ENCODE results near the gene CDR2.
A peak's percentile ranks its signal among the peaks of the same experiment; 100 is the strongest.
"Not testable (repeated sequence)": the region's sequence is repeated elsewhere in the genome, so short reads cannot be mapped to it uniquely, and the experiment has no call there.

Gene CDR2

DNA sequence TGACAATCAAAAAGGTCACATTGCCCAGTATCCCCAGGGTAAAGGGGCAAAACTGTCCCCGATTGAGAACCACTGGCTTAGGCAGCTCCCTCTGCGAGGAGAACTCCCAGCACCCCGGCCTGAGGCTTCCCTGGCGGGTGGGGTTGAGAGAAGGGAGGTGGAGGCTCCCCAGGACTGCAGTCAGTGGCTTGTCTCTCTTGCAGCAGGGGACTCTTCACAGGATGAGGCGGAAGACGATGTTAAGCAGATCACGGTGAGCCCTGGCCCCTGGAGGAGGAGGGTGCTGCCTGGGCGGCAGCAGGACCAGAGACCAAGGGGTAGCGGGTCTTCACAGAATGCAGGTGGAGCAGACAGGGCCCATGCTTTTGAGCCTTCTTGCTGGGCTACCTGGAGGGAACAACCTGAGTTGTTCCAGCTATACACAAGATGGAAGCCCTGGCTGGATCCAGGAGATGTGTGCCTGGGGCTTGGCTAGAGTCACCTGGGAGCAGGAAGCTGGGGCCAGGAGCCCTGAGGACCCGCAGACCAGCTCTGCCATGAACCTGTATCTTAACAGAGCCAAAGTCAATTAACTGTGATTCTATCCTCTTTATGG, 60.4 kb downstream of the CDR2 start:
- peak overlapping the region; percentile 61 for H3K27ac ChIP-seq
- no peak for DNase-seq (ENCODE audit: low read depth, low spot score)

DNA sequence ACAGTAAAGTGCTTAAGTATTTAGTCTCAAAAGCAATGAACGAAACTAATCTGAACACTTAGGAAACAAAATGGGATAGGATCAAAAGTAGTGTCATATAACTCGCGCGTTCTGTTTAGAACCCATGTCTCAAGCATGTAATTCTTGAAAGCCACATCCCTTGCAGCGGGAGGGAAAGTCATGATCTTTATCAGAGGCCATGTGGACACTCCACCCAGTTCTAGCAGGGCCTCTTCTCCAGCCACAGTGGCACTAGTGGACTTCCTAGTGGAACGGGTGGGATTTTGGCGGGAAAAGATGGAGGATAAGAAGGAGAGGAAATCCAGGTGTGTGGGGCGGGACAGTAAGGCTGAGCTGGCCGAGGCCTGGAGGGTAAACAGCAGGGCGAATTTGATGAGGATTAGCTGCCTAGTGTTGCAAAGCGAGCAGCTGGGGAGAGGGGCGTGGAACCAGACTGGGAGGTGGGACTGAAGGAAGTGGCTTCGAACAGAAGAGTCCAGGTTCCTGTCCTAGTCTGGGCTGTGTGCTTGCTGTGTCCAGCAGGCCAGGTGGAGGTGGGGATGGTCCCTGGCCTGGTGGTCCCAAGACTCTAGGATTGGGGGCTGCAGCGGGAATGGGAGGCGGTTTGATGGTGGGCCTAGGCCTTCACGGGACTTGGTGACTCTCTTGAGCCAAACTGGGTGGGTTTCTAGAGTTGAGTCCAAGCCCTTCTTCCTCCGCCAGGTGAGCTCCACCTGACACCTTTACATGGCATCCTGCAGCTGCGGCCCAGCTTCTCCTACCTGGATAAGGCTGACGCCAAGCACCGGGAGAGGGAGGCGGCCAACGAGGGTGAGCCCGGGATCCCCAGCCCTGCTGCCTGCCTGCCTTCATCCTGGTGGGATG, 61.3 kb downstream of the CDR2 start:
- DNase-seq (ENCODE audit: low read depth, low spot score): no peak
- H3K27ac ChIP-seq: no peak overlapping the region

DNA sequence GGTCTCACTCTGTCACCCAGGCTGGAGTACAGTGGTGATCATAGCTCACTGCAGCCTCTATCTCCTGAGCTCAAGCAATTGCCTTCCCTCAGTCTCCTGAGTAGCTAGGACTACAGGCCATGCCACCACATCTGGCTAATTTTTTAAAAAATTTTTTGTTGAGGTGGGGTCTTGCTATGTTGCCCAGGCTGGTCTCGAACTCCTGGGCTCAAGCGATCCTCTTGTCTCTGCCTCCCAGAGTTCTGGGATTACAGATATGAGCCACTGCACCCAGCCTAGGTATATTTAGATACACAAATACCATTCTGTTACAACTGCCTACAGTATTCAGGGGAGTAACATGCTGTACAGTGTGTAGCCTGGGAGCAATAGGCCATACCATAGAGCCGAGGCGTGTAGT, 62.9 kb downstream of the CDR2 start:
- DNase-seq (ENCODE audit: low read depth, low spot score): no peak
- no peak overlapping the region for H3K27ac ChIP-seq

DNA sequence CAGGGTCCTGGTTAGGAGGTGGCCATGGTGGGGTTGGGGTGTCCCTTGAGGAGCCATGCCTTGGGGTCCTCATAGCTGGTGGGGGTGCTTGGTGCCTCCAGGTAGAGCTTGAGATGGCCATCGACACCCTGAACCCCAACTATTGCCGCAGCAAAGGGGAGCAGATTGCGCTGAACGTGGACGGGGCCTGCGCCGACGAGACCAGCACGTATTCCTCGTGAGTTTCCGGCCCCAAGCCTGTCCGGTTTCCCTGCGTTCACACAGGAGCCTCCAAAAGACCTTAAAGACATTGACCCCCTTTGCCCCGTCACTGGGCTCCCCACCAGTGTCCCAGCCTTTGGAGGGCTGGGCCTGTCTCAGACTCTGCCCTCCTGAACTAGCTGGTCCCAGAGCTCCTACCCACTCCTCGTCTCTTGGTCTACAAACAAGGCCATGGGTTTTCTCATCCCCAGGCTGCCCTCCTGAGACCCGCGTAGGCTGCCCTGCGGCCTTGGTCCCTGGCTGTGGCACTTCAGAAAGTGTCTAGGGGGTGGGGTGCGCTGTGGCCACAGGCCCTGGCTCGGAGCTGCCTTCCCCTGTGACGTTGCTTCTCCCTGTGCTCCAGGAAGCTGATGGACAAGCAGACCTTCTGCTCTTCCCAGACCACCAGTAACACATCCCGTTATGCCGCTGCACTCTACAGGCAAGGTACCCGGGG, 65.4 kb downstream of the CDR2 start:
- no peak for DNase-seq (ENCODE audit: low read depth, low spot score)
- no peak overlapping the region for H3K27ac ChIP-seq

DNA sequence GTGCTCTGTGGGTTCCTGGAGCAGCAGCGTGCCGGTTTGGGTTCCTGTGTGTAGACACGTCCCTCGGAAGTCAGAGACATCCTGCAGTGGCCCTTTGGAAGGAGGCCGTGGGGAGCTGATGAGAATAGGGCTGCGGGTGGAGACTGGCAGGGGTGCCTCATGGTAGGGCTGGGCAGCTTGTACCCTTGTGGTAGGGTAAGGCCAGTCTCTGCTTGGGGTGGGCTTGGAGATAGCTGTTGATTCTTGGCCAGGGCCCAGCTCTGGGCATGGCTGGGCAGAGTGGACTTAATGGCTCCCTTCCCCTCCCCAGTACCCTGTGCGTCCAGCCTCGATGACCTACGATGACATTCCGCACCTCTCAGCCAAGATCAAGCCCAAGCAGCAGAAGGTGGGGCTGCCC, 66.6 kb downstream of the CDR2 start:
- H3K27ac ChIP-seq: no peak overlapping the region
- DNase-seq (ENCODE audit: low read depth, low spot score): no peak

DNA sequence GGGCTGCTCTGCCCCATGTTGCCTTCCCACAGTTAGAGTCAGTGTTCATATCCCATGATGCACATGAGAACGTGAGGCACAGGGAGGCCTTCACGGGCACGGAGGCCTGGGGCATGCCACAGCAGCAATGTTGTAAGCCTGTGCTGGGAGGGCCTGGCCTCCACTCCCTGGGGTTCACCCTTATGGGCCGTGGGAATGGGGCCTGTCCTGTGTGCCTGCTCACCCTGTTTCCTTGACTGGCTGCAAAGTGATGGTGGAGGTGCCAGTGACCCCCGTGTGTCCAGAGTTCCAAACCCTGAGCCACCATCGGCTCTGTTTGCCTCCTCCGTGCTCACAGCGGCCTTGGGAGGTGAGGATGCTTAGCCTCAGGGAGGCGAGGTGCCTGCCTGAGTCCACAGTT, 67.6 kb downstream of the CDR2 start:
- DNase-seq (ENCODE audit: low read depth, low spot score): no peak
- H3K27ac ChIP-seq: no peak overlapping the region

DNA sequence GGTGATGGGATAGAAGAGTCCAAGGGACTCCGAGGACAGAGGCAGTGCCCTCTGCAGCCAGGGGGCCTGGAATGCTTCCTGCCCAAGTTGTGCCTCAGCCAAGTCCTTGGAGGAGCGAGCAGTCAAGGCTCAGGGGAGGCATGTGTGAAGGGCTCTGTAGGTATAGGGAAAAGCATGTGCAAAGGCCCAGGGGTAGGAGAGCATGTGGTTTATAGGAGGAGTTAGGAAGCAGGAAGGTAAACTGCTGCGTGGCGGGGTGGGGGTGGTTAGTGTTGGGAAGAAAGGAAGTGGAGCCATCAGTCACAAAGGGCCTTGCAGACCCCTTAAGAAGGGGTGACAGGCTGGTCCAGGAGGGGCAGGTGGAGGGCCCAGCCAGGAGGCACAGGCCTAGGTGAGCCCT, 70.0 kb downstream of the CDR2 start:
- DNase-seq (ENCODE audit: low read depth, low spot score): no peak
- H3K27ac ChIP-seq: no peak overlapping the region

DNA sequence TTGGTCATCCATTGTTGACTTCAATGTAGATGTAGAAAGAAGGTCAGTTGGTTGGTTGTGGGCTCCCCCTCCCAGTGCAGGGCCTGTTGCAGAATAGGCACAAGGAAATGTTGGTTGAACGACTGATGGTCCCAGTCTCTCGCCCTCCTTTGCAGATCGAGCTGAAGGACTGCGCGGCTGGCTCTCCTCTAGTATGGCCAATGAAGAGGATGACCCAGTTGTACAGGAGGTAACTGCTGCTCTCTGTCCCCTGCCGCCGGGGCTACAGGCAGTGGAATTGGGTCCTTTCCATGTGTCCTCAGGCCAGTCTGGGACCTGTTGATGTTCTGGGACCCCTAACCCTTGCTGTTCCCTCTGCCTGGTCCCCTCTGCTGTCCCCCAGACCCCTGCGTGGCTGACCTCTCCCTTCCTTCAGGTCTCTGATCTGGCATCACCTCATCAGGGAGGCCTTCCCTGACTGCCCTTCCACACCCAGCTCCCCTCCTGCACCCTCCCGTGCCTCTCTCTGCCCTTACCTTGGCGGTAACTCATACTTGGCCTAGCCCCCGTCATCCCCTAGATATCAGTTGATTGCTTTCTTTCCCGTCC, 71.5 kb downstream of the CDR2 start:
- H3K27ac ChIP-seq: no peak overlapping the region
- no peak for DNase-seq (ENCODE audit: low read depth, low spot score)

DNA sequence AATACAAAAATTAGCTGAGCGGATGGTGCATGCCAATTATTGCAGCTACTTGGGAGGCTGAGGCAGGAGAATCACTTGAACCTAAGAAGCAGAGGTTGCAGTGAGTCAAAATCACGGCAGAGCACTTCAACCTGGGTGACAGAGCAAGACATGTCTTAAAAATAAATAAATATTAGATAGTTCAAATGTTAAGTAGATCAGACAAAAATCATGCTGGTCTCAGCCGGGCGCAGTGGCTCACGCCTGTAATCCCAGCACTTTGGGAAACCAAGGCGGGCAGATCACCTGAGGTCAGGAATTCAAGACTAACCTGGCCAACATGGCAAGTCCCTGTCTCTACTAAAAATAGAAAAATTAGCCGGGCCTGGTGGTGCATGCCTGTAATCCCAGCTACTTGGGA, 73.0 kb downstream of the CDR2 start:
- DNase-seq (ENCODE audit: low read depth, low spot score); H3K27ac ChIP-seq: not testable (repeated sequence)

DNA sequence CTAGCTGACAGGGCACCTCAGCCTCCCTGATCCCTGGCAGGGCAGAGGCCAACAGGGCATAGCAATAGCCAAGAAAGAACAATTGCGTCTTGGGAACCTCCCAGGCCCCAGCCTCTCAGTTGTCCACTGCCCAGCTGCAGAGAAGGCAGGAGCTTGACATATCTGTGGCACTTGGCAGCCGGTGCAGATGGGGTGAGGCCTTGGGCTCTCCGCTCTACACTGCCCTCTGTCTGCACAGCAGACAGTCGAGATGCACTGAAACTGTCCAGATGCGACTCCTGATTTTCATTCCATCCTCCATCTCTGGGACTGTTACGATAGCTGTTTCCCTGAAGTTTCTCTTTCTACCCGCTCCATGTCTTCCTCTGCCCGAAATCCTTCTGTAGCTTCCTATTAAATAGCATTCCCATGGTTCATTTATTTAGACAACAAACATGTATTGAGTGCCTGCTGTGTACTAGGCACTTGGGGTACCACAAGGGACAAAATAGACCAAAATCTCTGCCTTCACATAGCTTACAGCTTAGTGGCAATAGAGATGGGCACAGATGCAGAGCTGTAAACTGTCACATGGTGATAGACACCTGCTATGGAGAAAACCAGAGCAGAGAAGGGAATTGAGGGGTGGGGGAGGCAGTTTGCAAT, 73.9 kb downstream of the CDR2 start:
- no peak overlapping the region for H3K27ac ChIP-seq
- DNase-seq (ENCODE audit: low read depth, low spot score): no peak

DNA sequence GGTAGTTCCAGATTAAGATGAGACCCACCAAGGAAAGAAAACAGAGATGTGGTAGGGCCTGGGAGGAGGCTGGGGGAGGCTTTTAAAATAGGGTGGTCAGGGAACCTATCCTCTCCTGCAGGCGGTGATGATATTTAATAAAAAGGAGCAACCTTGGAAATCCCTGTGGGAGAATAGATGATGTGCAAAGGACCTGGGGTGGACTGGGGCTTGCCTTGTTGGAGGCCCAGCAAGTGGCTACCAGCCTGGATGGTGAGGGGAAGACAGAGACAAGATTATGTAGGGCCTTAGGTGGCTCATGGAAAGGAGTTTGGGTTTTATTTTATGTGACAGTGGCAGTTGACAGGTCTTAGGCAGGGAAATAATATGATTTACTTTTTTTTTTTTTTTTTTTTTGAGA, 75.4 kb downstream of the CDR2 start:
- H3K27ac ChIP-seq: peak overlapping the region; percentile 95
- no peak for DNase-seq (ENCODE audit: low read depth, low spot score)

DNA sequence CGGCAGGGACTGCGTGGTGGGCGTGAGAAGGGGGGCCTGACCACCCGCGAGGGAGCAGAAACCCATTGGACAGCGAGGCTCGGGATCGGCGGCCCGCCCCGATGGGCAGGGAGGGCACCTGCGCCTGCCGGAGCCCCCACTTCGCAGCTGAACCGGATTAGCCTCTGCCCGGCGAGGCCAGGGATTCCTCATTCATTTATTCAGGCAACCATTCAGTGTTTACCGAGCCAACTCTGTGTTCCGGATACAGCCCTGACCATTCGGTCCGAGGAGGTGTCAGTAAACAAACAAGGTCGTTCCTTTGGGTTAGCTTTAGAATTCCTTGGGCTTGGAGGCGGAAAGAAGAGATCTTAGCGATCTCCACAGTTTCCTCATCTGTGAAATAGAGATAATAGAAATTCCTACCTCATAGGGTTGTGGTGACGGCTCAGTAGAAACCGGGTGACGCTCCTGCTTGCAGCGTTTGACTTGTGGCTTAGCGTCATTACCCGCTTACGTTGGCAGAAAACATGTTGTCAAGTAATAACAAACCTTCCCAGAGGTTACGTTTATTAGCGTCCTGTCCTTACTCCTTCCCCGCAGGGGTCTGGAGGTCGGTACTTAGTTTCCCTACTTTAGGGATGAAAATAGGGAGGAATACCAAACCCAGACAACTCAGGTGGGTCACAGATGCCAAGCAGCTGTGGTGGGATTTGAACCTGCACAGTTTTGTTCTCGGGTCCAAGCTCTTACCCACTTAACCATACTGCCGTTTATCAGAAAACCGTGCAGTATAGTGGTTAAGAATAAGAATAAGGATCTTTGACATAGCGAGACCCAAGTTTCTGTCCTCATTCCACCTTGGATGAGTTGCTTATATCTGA, 76.3 kb downstream of the CDR2 start:
- DNase-seq (ENCODE audit: low read depth, low spot score): peak; percentile 89

DNA sequence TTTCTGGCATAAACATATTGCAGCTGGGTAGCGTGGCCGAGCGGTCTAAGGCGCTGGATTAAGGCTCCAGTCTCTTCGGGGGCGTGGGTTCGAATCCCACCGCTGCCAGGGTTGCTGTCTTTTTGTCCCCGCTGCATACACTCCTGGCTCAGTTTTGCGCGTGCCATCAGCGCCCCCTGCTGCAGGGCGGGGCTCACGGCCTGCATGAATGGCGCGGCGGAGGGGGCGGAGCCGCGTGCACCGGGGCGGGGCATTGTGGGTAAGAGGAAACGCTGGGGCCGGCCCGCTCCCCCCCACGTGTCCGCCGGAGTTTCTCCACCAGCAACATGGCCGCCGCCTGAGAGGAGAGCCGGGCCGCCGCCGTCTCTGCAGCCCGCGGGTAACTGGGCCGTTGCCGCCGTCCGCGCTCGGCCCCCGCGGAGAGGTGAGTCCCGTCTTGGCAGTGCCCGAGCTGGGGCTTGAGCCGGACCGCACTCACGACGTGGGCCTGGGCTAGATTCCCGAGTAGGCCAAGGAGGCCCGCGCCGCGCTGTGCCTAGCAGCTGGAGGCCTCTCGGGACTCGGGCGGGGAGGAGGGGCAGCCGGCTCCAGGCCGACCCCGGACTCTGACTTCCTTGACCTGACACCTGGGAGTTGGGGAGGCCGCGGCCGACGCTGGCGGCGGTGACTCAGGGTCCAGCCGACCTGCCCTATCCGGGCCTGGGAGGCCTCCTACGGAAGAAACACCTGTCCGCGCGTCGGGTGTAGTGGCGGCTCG, 77.1 kb downstream of the CDR2 start, which contains the start of gene POLR3E:
Gene POLR3E (plus strand): TSS at position 296 of the 757 bp plus-strand sequence. CDS start 5,560 bp downstream, outside the sequence.
- peak within 1 kb of the TSS; percentile 95 for H3K27ac ChIP-seq
- DNase-seq (ENCODE audit: low read depth, low spot score): peak; percentile 81

More for the DNA sequence above, 76.3 kb downstream of the CDR2 start:
- peak overlapping the region; percentile 95 for H3K27ac ChIP-seq

DNA sequence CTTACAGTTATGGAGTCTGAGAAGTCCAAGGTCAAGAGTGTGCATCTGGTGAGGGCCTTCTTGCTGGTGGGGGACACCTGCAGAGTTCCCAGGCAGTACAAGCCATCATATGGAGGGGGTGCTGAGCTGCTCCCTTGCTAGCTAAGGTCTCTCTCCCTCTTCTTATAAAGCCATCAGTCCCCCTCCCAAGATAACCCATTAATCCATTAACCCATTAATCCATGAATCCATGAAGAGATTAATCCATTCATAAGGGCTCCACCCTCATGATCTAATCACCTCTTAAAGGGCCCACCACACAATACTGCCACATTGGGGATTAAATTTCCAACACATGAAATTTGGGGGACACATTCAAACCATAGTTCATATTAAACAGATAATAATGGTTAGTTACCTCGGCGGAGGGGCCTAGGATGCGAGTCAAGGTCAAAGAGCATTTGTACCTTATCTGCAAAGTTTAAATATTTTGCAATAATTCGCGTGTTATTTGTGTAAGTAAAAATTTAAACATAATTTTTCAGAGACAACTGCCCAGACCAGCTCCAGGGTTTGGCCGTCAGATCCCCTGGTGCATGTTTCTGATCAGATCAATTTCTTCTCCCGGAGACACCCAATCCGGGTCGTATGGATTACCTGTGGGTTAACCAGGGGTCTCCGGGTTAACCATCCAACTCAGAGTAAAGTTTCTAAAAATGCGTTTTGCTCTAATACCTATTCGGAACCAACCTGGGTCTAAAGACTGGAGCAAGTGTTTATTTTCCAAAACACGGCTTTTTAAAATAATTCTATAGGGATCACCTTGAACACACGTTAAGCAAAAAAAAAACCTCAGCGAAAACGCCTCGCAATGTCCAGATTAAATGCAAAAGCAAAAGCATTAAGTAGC, 78.0 kb downstream of the CDR2 start:
- H3K27ac ChIP-seq: peak overlapping the region; percentile 95
- no peak for DNase-seq (ENCODE audit: low read depth, low spot score)

Data from epithelial cell of prostate (primary cell).